WTC11 (cell line): ENCODE data around the gene MYBPHL. TPM values are rescaled to one million over a fixed set of nuclear protein-coding genes. Genes with fewer than 3 reads are reported as not detected.

Source experiments
- ATAC-seq: fragments of 200-7000 bp; cut with Tn5 transposase; 2 replicates; pipeline ENCODE4 v1.10.0; 2021; ENCODE audit warnings: mild to moderate bottlenecking, moderate library complexity
- CTCF ChIA-PET: fragments of 300-600 bp; sonication (Branson Sonifier 250); formaldehyde crosslinking; loops from one replicate; lab custom pipeline; 2021; ENCODE audit warnings: antibody characterized with exemption; lab: Charles Lee
- POLR2A ChIA-PET: fragments of 350-600 bp; sonication (Branson Sonifier 250); formaldehyde crosslinking; loops from one replicate; lab custom pipeline; 2021; ENCODE audit warnings: antibody characterized with exemption; lab: Charles Lee
- DNase-seq: peaks from one replicate; pipeline ENCODE4 v3.0.0; 2021; ENCODE audit warnings: low spot score
- H3K27ac Mint-ChIP-seq: 2 replicates; pipeline ENCODE4 v1.8.0; 2021; ENCODE audit warnings: mixed read lengths
- H3K27me3 Mint-ChIP-seq: 2 replicates; pipeline ENCODE4 v1.8.0; 2021; ENCODE audit warnings: low read depth, mild to moderate bottlenecking, moderate library complexity, mixed read lengths
- H3K36me3 Mint-ChIP-seq: 2 replicates; pipeline ENCODE4 v1.8.0; 2021; ENCODE audit warnings: mixed read lengths
- H3K4me1 Mint-ChIP-seq: 2 replicates; pipeline ENCODE4 v1.8.0; 2022; ENCODE audit warnings: mixed read lengths
- H3K4me3 Mint-ChIP-seq: 2 replicates; pipeline ENCODE4 v1.8.0; 2021; ENCODE audit warnings: mild to moderate bottlenecking, moderate library complexity, mixed read lengths
- H3K9me3 Mint-ChIP-seq: 2 replicates; pipeline ENCODE4 v1.8.0; 2021; ENCODE audit warnings: mixed read lengths
- ATF1 ChIP-seq: sonication (generic); formaldehyde crosslinking; IDR thresholded peaks from 2 replicates; pipeline ENCODE4 v1.8.1; 2023; ENCODE audit warnings: mild to moderate bottlenecking, moderate library complexity, missing genetic modification reagents
- CREM ChIP-seq: sonication (generic); formaldehyde crosslinking; IDR thresholded peaks from 2 replicates; pipeline ENCODE4 v1.8.1; 2022; ENCODE audit warnings: mild to moderate bottlenecking, missing genetic modification reagents, moderate library complexity
- FOXJ3 ChIP-seq: sonication (generic); formaldehyde crosslinking; IDR thresholded peaks from 2 replicates; pipeline ENCODE4 v1.9.0; 2021; ENCODE audit warnings: missing genetic modification reagents, mild to moderate bottlenecking, borderline replicate concordance
- GABPB1 ChIP-seq: sonication (generic); formaldehyde crosslinking; IDR thresholded peaks from 2 replicates; pipeline ENCODE4 v1.8.1; 2023; ENCODE audit warnings: mild to moderate bottlenecking, missing genetic modification reagents
- JAZF1 ChIP-seq: fragments of 250-450 bp; sonication (Bioruptor Pico); IDR thresholded peaks from 2 replicates; pipeline ENCODE4 v1.9.0; 2021; ENCODE audit warnings: moderate library complexity, mild to moderate bottlenecking, inconsistent platforms
- MYBL2 ChIP-seq: sonication (generic); formaldehyde crosslinking; IDR thresholded peaks from 2 replicates; pipeline ENCODE4 v1.8.1; 2023; ENCODE audit warnings: mild to moderate bottlenecking, moderate library complexity, missing genetic modification reagents
- NFATC4 ChIP-seq: fragments of 250-450 bp; sonication (Bioruptor Pico); IDR thresholded peaks from 2 replicates; pipeline ENCODE4 v1.9.0; 2021; ENCODE audit warnings: mild to moderate bottlenecking
- NFYB ChIP-seq: sonication (generic); formaldehyde crosslinking; conservative IDR thresholded peaks from 2 replicates; pipeline ENCODE4 v1.8.0; 2022; ENCODE audit warnings: low read depth, missing genetic modification reagents
- RELA ChIP-seq: sonication (generic); formaldehyde crosslinking; IDR thresholded peaks from 2 replicates; pipeline ENCODE4 v1.8.1; 2022; ENCODE audit warnings: missing genetic modification reagents, mild to moderate bottlenecking, borderline replicate concordance
- SMAD3 ChIP-seq: sonication (generic); formaldehyde crosslinking; IDR thresholded peaks from 2 replicates; pipeline ENCODE4 v1.8.0; 2022; ENCODE audit warnings: missing genetic modification reagents, mild to moderate bottlenecking, borderline replicate concordance
- SMAD4 ChIP-seq: sonication (generic); formaldehyde crosslinking; IDR thresholded peaks from 2 replicates; pipeline ENCODE4 v1.8.0; 2022; ENCODE audit warnings: mild to moderate bottlenecking, missing genetic modification reagents
- ZBTB21 ChIP-seq: sonication (generic); formaldehyde crosslinking; IDR thresholded peaks from 2 replicates; pipeline ENCODE4 v1.8.1; 2023; ENCODE audit warnings: mild to moderate bottlenecking, missing genetic modification reagents, borderline replicate concordance
- ZNF121 ChIP-seq: sonication (generic); formaldehyde crosslinking; IDR thresholded peaks from 2 replicates; pipeline ENCODE4 v1.8.0; 2023; ENCODE audit warnings: missing genetic modification reagents
- ZNF138 ChIP-seq: sonication (generic); formaldehyde crosslinking; conservative IDR thresholded peaks from 2 replicates; pipeline ENCODE4 v1.8.1; 2022; ENCODE audit warnings: mild to moderate bottlenecking, moderate library complexity, missing genetic modification reagents
- ZNF232 ChIP-seq: sonication (generic); formaldehyde crosslinking; IDR thresholded peaks from 2 replicates; pipeline ENCODE4 v1.8.0; 2022; ENCODE audit warnings: mild to moderate bottlenecking, missing genetic modification reagents
- total RNA-seq: library from RNA; stranded (reverse); gene quantifications from 3 replicates; pipeline ENCODE4 v1.2.3, GENCODE V29; 2021
- TF ChIP-seq, protein P1 (sequence below): sonication (generic); formaldehyde crosslinking; IDR thresholded peaks from 2 replicates; pipeline ENCODE4 v1.8.0; 2022; ENCODE audit warnings: missing genetic modification reagents
- TF ChIP-seq, protein P2 (sequence below): sonication (generic); formaldehyde crosslinking; IDR thresholded peaks from 2 replicates; pipeline ENCODE4 v1.8.0; 2022; ENCODE audit warnings: mild to moderate bottlenecking, missing genetic modification reagents
- TF ChIP-seq, protein P3 (sequence below): sonication (generic); formaldehyde crosslinking; conservative IDR thresholded peaks from 2 replicates; pipeline ENCODE4 v1.8.1; 2022; ENCODE audit warnings: mild to moderate bottlenecking, missing genetic modification reagents
- TF ChIP-seq, protein P4 (sequence below): fragments of 250-450 bp; sonication (Bioruptor Pico); IDR thresholded peaks from 2 replicates; pipeline ENCODE4 v1.9.0; 2021; ENCODE audit warnings: mild to moderate bottlenecking, borderline replicate concordance
- TF ChIP-seq, protein P5 (sequence below): fragments of 250-450 bp; sonication (Bioruptor Pico); conservative IDR thresholded peaks from 2 replicates; pipeline ENCODE4 v1.9.0; 2021; ENCODE audit warnings: mild to moderate bottlenecking
- TF ChIP-seq, protein P6 (sequence below): fragments of 250-450 bp; sonication (Bioruptor Pico); IDR thresholded peaks from 2 replicates; pipeline ENCODE4 v1.8.0; 2021; ENCODE audit warnings: mild to moderate bottlenecking

MYBPHL gene
- total RNA-seq, 1 experiment from 2014 or later = 1.2 TPM

DNA sequence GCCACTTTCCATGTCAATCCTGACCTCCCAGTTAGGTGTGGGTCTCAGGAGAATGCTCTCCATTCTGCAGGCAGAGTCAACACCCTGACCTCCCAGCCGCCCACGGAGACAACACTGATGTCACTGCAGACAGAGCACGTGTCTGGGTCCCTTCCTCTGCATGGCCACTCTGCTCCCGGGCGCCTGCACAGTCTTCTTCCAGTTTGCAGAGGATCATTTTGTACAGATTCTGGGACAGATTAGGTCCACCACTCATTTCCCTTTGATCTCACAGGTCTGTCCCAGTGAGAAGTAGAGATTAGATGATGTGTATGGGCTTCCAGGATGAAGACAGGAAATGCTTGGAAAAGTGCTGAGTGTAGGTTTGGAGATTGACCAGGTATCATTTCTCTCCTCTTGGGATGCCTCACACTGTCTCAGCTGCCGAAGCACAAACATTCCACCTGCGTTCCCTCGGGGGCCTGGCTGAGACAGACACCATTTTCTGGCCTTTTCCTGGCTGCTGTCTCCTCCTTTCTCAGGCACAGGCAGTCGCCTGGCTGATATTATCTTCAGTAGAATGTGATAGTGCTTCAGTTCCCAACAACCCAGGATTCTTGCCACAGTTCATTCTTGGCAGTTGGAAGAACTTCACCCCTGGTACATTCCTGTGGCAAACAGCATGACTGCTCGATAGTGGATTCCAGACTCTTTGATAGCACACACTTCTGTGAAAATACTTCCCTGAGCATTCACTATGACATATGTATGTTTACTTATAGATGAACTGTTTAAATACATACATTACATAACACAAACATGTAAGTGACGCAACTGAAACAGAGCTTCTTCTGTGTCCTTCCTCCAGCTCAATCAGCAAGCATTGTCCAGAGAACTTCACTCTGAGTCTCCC, 7.9 kb downstream of the MYBPHL start:
- peak overlapping the region; percentile 34; the same call in 1 of the 2 replicates for H3K27ac Mint-ChIP-seq
- H3K4me3 Mint-ChIP-seq = no peak overlapping the region
- peaks cover 7% of the 10 kb centered on the region; the same call in 1 of the 2 replicates for H3K4me1 Mint-ChIP-seq
- POLR2A ChIA-PET = no interaction called here
- no peak for DNase-seq
- TF ChIP-seq RELA = no peak
- no peak for TF ChIP-seq JAZF1 (CRISPR knock-in tag)
- TF ChIP-seq ZNF121 (CRISPR knock-in tag) = no peak
- no peak for TF ChIP-seq ATF1 (CRISPR knock-in tag)
- no peak for TF ChIP-seq CREM (CRISPR knock-in tag)
- TF ChIP-seq GABPB1 (CRISPR knock-in tag) = peak; percentile 92
- CTCF ChIA-PET = no interaction called here
- H3K36me3 Mint-ChIP-seq = no peaks in the 10 kb centered on the region
- H3K27me3 Mint-ChIP-seq = no peaks in the 10 kb centered on the region
- ATAC-seq = no peak
- H3K9me3 Mint-ChIP-seq = no peaks in the 10 kb centered on the region

DNA sequence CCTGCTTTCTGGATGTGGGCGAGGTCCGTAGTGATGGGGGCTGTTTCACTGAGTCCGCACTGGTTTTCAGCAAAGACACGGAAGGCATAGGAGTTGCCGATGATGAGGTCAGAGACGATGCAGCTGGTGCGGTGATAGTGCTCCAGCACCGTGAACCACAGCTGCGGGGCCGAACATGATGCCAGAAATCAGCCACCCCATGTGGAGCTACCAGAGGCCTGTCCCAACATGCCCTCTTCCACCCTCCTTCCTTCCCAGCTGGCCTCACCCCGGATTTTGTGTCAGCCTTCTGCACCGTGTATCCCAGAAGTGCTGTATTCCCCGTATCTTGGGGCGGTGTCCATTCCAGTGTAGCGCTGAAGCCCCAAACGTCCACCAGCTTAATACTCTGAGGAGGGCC, 10.0 kb downstream of the MYBPHL start:
- Mint-ChIP-seq H3K4me1 (peaks cover 13% of the 10 kb centered on the region), H3K27me3 (no peaks in the 10 kb centered on the region), H3K36me3 (no peaks in the 10 kb centered on the region), H3K4me3 (no peak overlapping the region), H3K9me3 (no peaks in the 10 kb centered on the region), H3K27ac (no peak overlapping the region)
- DNase-seq = no peak
- CTCF ChIA-PET = interaction anchor here (1.0 to 2.1 kb wide), 10 partner anchors 8 to 236 kb away, joined by 3 to 19 read pairs (median 4); partner anchors contain the start of genes CELSR2, PSRC1 and SORT1
- POLR2A ChIA-PET = interaction anchor here (1.5 to 2.2 kb wide), 2 partner anchors 9 to 14 kb away, joined by 6 to 12 read pairs; partner anchors contain the start of gene PSRC1
- TF ChIP-seq, protein P1, sequence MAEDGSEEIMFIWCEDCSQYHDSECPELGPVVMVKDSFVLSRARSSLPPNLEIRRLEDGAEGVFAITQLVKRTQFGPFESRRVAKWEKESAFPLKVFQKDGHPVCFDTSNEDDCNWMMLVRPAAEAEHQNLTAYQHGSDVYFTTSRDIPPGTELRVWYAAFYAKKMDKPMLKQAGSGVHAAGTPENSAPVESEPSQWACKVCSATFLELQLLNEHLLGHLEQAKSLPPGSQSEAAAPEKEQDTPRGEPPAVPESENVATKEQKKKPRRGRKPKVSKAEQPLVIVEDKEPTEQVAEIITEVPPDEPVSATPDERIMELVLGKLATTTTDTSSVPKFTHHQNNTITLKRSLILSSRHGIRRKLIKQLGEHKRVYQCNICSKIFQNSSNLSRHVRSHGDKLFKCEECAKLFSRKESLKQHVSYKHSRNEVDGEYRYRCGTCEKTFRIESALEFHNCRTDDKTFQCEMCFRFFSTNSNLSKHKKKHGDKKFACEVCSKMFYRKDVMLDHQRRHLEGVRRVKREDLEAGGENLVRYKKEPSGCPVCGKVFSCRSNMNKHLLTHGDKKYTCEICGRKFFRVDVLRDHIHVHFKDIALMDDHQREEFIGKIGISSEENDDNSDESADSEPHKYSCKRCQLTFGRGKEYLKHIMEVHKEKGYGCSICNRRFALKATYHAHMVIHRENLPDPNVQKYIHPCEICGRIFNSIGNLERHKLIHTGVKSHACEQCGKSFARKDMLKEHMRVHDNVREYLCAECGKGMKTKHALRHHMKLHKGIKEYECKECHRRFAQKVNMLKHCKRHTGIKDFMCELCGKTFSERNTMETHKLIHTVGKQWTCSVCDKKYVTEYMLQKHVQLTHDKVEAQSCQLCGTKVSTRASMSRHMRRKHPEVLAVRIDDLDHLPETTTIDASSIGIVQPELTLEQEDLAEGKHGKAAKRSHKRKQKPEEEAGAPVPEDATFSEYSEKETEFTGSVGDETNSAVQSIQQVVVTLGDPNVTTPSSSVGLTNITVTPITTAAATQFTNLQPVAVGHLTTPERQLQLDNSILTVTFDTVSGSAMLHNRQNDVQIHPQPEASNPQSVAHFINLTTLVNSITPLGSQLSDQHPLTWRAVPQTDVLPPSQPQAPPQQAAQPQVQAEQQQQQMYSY (CRISPR knock-in tag) = no peak
- TF ChIP-seq CREM (CRISPR knock-in tag) (no peak), SMAD4 (CRISPR knock-in tag) (no peak), FOXJ3 (CRISPR knock-in tag) (no peak), NFYB (no peak), SMAD3 (no peak), ZNF138 (no peak), ZNF232 (no peak), ZBTB21 (CRISPR knock-in tag) (no peak), NFATC4 (CRISPR knock-in tag) (no peak), MYBL2 (no peak)
- TF ChIP-seq, protein P2, sequence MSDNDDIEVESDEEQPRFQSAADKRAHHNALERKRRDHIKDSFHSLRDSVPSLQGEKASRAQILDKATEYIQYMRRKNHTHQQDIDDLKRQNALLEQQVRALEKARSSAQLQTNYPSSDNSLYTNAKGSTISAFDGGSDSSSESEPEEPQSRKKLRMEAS (CRISPR knock-in tag) = no peak
- TF ChIP-seq, protein P3, sequence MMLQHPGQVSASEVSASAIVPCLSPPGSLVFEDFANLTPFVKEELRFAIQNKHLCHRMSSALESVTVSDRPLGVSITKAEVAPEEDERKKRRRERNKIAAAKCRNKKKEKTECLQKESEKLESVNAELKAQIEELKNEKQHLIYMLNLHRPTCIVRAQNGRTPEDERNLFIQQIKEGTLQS = no peak
- TF ChIP-seq, protein P4, sequence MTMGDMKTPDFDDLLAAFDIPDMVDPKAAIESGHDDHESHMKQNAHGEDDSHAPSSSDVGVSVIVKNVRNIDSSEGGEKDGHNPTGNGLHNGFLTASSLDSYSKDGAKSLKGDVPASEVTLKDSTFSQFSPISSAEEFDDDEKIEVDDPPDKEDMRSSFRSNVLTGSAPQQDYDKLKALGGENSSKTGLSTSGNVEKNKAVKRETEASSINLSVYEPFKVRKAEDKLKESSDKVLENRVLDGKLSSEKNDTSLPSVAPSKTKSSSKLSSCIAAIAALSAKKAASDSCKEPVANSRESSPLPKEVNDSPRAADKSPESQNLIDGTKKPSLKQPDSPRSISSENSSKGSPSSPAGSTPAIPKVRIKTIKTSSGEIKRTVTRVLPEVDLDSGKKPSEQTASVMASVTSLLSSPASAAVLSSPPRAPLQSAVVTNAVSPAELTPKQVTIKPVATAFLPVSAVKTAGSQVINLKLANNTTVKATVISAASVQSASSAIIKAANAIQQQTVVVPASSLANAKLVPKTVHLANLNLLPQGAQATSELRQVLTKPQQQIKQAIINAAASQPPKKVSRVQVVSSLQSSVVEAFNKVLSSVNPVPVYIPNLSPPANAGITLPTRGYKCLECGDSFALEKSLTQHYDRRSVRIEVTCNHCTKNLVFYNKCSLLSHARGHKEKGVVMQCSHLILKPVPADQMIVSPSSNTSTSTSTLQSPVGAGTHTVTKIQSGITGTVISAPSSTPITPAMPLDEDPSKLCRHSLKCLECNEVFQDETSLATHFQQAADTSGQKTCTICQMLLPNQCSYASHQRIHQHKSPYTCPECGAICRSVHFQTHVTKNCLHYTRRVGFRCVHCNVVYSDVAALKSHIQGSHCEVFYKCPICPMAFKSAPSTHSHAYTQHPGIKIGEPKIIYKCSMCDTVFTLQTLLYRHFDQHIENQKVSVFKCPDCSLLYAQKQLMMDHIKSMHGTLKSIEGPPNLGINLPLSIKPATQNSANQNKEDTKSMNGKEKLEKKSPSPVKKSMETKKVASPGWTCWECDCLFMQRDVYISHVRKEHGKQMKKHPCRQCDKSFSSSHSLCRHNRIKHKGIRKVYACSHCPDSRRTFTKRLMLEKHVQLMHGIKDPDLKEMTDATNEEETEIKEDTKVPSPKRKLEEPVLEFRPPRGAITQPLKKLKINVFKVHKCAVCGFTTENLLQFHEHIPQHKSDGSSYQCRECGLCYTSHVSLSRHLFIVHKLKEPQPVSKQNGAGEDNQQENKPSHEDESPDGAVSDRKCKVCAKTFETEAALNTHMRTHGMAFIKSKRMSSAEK (CRISPR knock-in tag) = no peak
- TF ChIP-seq, protein P5, sequence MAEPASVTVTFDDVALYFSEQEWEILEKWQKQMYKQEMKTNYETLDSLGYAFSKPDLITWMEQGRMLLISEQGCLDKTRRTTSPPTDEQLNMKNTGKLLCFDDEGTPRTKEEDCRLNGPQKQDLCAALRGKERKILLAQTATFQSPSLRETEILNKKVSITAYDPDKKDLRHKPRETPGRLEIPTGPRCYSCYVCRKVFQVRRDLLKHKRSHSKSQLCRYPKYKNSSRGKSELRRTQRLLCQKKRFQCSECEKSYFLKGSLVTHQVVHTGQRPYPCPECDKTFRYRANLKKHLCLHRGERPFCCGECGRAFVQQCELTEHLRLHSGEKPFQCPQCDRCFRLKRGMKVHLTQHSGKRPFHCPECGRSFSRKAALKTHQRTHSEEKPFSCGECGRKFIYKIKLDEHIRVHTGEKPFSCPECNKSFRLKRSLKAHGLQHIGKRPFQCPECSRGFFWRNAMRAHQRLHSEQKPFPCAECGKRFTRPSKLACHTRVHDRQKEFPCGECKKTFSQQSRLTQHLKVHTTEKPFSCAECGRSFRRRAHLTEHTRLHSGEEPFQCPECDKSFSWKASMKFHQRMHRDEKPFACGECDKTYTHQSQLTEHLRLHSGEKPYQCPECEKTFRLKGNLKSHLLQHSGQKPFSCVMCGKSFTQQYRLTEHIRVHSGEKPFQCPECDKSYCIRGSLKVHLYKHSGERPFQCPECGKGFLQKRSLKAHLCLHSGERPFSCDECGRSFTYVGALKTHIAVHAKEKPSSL (CRISPR knock-in tag) = no peak
- TF ChIP-seq, protein P6, sequence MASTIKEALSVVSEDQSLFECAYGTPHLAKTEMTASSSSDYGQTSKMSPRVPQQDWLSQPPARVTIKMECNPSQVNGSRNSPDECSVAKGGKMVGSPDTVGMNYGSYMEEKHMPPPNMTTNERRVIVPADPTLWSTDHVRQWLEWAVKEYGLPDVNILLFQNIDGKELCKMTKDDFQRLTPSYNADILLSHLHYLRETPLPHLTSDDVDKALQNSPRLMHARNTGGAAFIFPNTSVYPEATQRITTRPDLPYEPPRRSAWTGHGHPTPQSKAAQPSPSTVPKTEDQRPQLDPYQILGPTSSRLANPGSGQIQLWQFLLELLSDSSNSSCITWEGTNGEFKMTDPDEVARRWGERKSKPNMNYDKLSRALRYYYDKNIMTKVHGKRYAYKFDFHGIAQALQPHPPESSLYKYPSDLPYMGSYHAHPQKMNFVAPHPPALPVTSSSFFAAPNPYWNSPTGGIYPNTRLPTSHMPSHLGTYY (CRISPR knock-in tag) = no peak
- ATAC-seq = no peak
